H1 (cell line): ENCODE data around the gene NEFH. TPM values are rescaled to one million over a fixed set of nuclear protein-coding genes. Genes with fewer than 3 reads are reported as not detected.

Source experiments
- CTCF ChIA-PET: fragments of 300-600 bp; sonication (Branson Sonifier 250); formaldehyde crosslinking; loops from one replicate; lab custom pipeline; 2021; ENCODE audit not compliant: partially characterized antibody; lab: Charles Lee
- POLR2A ChIA-PET: fragments of 300-600 bp; sonication (Branson Sonifier 250); formaldehyde crosslinking; loops from one replicate; lab custom pipeline; 2021; ENCODE audit warnings: inconsistent platforms; ENCODE audit not compliant: partially characterized antibody; lab: Charles Lee
- DNase-seq, 2 experiments: peaks; one replicate each; pipeline versions ENCODE4 v3.0.0 to v3.0.0-alpha.2; 2010 to 2022; ENCODE audit warnings: low spot score in 2 of 2, low read depth in 1 of 2, mixed read lengths in 1 of 2
- FAIRE-seq: peaks from 2 replicates; lab custom pipeline; 2011; peaks lifted over from hg19 to GRCh38; lab: Jason Lieb, UNC
- H2AFZ ChIP-seq: 2 replicates; pipeline ENCODE4 v1.8.1; 2012; ENCODE audit warnings: low read length, inconsistent platforms
- H2AK5ac ChIP-seq: 2 replicates; pipeline ENCODE4 v1.6.1; 2013; ENCODE audit warnings: low read depth, low read length
- H2BK120ac ChIP-seq: replicated peaks from 2 replicates; pipeline ENCODE3; 2013; ENCODE audit warnings: low read depth, low read length, inconsistent platforms
- H2BK12ac ChIP-seq: 2 replicates; pipeline ENCODE4 v1.6.1; 2013; ENCODE audit warnings: low read depth, low read length
- H2BK15ac ChIP-seq: 2 replicates; pipeline ENCODE4 v1.6.1; 2013; ENCODE audit warnings: low read length
- H2BK20ac ChIP-seq: 2 replicates; pipeline ENCODE4 v1.6.1; 2013; ENCODE audit warnings: low read length
- H2BK5ac ChIP-seq: 2 replicates; pipeline ENCODE4 v1.6.1; 2013; ENCODE audit warnings: low read depth, low read length
- H3K14ac ChIP-seq: 2 replicates; pipeline ENCODE4 v1.6.1; 2013; ENCODE audit warnings: inconsistent platforms; ENCODE audit not compliant: insufficient read length
- H3K18ac ChIP-seq: 2 replicates; pipeline ENCODE4 v1.6.1; 2013; ENCODE audit warnings: low read length; ENCODE audit errors: extremely low read depth
- H3K23ac ChIP-seq: 2 replicates; pipeline ENCODE4 v1.6.1; 2013; ENCODE audit warnings: inconsistent platforms; ENCODE audit not compliant: insufficient read length
- H3K23me2 ChIP-seq: 2 replicates; pipeline ENCODE4 v1.6.1; 2013; ENCODE audit warnings: low read depth, low read length
- H3K27ac ChIP-seq: 2 replicates; pipeline ENCODE4 v1.6.1; 2011; ENCODE audit warnings: low read depth, low read length, inconsistent platforms
- H3K27me3 ChIP-seq, 4 experiments: replicated peaks in 1 of 4; 1 replicate in 1 of 4; 2 replicates in 3 of 4; pipeline versions ENCODE4 v1.6.1 to v1.8.1; 2011 to 2013; ENCODE audit warnings: low read length in 3 of 4, mild to moderate bottlenecking in 3 of 4, inconsistent platforms in 2 of 4, mixed read lengths in 2 of 4, moderate library complexity in 1 of 4; ENCODE audit not compliant: control insufficient read depth in 3 of 4, insufficient read depth in 3 of 4; ENCODE audit errors: extremely low read depth in 1 of 4
- H3K36me3 ChIP-seq, 4 experiments: 2 replicates each; pipeline versions ENCODE4 v1.6.1 to v1.8.1; 2011 to 2013; ENCODE audit warnings: mild to moderate bottlenecking in 4 of 4, low read length in 3 of 4, moderate library complexity in 2 of 4, control low read depth in 1 of 4, inconsistent platforms in 1 of 4; ENCODE audit not compliant: insufficient read depth in 4 of 4, control insufficient read depth in 2 of 4
- H3K4ac ChIP-seq: replicated peaks from 2 replicates; pipeline ENCODE3; 2013; ENCODE audit warnings: low read length, low read depth, mixed read lengths, inconsistent platforms; ENCODE audit not compliant: insufficient read length
- H3K4me1 ChIP-seq, 4 experiments: replicated peaks in 1 of 4; 1 replicate in 1 of 4; 2 replicates in 3 of 4; pipeline versions ENCODE4 v1.6.1 to v1.8.1; 2011 to 2013; ENCODE audit warnings: low read length in 3 of 4, inconsistent platforms in 2 of 4, mixed read lengths in 1 of 4; ENCODE audit not compliant: insufficient read depth in 4 of 4, control insufficient read depth in 3 of 4
- H3K4me2 ChIP-seq, 2 experiments: 2 replicates each; pipeline versions ENCODE4 v1.6.1 to v1.8.1; 2011 to 2013; ENCODE audit warnings: low read depth in 2 of 2, low read length in 2 of 2, control low read depth in 1 of 2, inconsistent platforms in 1 of 2, mild to moderate bottlenecking in 1 of 2; ENCODE audit not compliant: insufficient read depth in 1 of 2
- H3K4me3 ChIP-seq, 4 experiments: fragments of 200-600, 300-600 bp in 1 of 4; sonication (generic), shearing (Covaris generic), sonication (Bioruptor Twin) in 1 of 4; 2 replicates each; pipeline versions ENCODE4 v1.5.1 to v1.8.1; 2011 to 2016; ENCODE audit warnings: low read length in 4 of 4, low read depth in 3 of 4, control low read depth in 2 of 4, inconsistent platforms in 2 of 4, mild to moderate bottlenecking in 2 of 4, mixed read lengths in 1 of 4, moderate library complexity in 1 of 4; ENCODE audit not compliant: insufficient read depth in 2 of 4; ENCODE audit errors: extremely low read depth in 1 of 4
- H3K56ac ChIP-seq: replicated peaks from 2 replicates; pipeline ENCODE3; 2013; ENCODE audit warnings: low read depth, mild to moderate bottlenecking, mixed read lengths, low read length, inconsistent platforms; ENCODE audit not compliant: insufficient read length
- H3K79me1 ChIP-seq: 2 replicates; pipeline ENCODE4 v1.6.1; 2013; ENCODE audit warnings: low read depth, low read length, control low read depth
- H3K79me2 ChIP-seq, 2 experiments: 2 replicates each; pipeline versions ENCODE4 v1.6.1 to v1.8.1; 2012 to 2013; ENCODE audit warnings: low read length in 2 of 2, mild to moderate bottlenecking in 2 of 2, inconsistent platforms in 1 of 2; ENCODE audit not compliant: insufficient read depth in 2 of 2, control insufficient read depth in 1 of 2
- H3K9ac ChIP-seq, 4 experiments: replicated peaks in 1 of 4; 1 replicate in 1 of 4; 2 replicates in 3 of 4; pipeline versions ENCODE4 v1.6.1 to v1.8.1; 2011 to 2013; ENCODE audit warnings: low read depth in 3 of 4, low read length in 3 of 4, control low read depth in 2 of 4, mild to moderate bottlenecking in 2 of 4, moderate library complexity in 2 of 4, inconsistent platforms in 1 of 4; ENCODE audit errors: extremely low read depth in 1 of 4
- H3K9me3 ChIP-seq, 2 experiments: 2 replicates each; pipeline versions ENCODE4 v1.6.1 to v1.8.1; 2012 to 2013; ENCODE audit warnings: mild to moderate bottlenecking in 2 of 2, moderate library complexity in 2 of 2, control low read depth in 1 of 2, inconsistent platforms in 1 of 2, low read depth in 1 of 2, low read length in 1 of 2, mixed read lengths in 1 of 2; ENCODE audit not compliant: insufficient read depth in 2 of 2
- H4K20me1 ChIP-seq, 2 experiments: replicated peaks in 1 of 2; 2 replicates each; pipeline versions ENCODE3 to v1.8.1; 2011 to 2013; ENCODE audit warnings: inconsistent platforms in 2 of 2, low read length in 2 of 2, mild to moderate bottlenecking in 1 of 2; ENCODE audit not compliant: insufficient read depth in 2 of 2, control insufficient read depth in 1 of 2
- H4K5ac ChIP-seq: 2 replicates; pipeline ENCODE4 v1.6.1; 2013; ENCODE audit warnings: low read length, low read depth, mixed read lengths, inconsistent platforms; ENCODE audit not compliant: insufficient read length
- H4K8ac ChIP-seq: 2 replicates; pipeline ENCODE4 v1.8.0; 2013; ENCODE audit warnings: mild to moderate bottlenecking, moderate library complexity, low read length, inconsistent platforms; ENCODE audit not compliant: insufficient read depth; ENCODE audit errors: extremely low read depth
- H4K91ac ChIP-seq: replicated peaks from 2 replicates; pipeline ENCODE3; 2013; ENCODE audit warnings: low read length, mixed read lengths, inconsistent platforms; ENCODE audit not compliant: insufficient read length
- KDM4A ChIP-seq: IDR thresholded peaks from one replicate; pipeline ENCODE4 v1.7.1; 2012; ENCODE audit warnings: low read depth, mild to moderate bottlenecking, moderate library complexity, low read length, inconsistent platforms; ENCODE audit not compliant: severe bottlenecking
- PHF8 ChIP-seq: fragments of 200-600 bp; sonication (generic); conservative IDR thresholded peaks from 2 replicates; pipeline ENCODE4 v1.7.1; 2012; ENCODE audit warnings: low read depth, mild to moderate bottlenecking, inconsistent platforms, low read length, moderate library complexity
- WGBS, 2 experiments: shearing (Covaris generic) in 1 of 2; methylation state at CpG; one replicate each; pipeline versions ENCODE4 v1.1.6 to v1.1.7; 2013 to 2015; ENCODE audit warnings: low lambda C conversion rate in 2 of 2, mixed read lengths in 2 of 2, inconsistent platforms in 1 of 2, low coverage in 1 of 2, missing lambda C conversion rate in 1 of 2; ENCODE audit not compliant: insufficient replicate concordance in 2 of 2, insufficient coverage in 1 of 2, insufficient read length in 1 of 2; ENCODE audit errors: extremely low coverage in 1 of 2, missing lambda C conversion rate in 1 of 2; 5-methylcytosine and 5-hydroxymethylcytosine counted together
- polyA plus RNA-seq, 7 experiments: library from polyadenylated mRNA; depleted of rRNA in 3 of 7; stranded (reverse) in 5 of 7; unstranded in 2 of 7; fragments of >200 nt in 5 of 7; fragments of 200-250 nt in 2 of 7; gene quantifications; 1 replicate in 5 of 7; 2 replicates in 1 of 7; 4 replicates in 1 of 7; pipeline versions ENCODE4 v1.2.1 to v1.2.3, GENCODE V29; 2011 to 2013; ENCODE audit warnings: missing spikeins in 2 of 7, mixed read lengths in 2 of 7
- total RNA-seq: library from RNA; stranded (reverse); fragmentation: NEBNext Ultra II Directional; extraction: Animal tissue kit (Norgen Biotek cat#: 25700); gene quantifications from 2 replicates; pipeline ENCODE4 v1.2.1, GENCODE V29; 2021

Gene NEFH
- total and polyA plus RNA-seq, 2 of the 8 experiments (the other 6 are each of a cell fraction or from before 2014, with no cell fraction given): 0.57 to 2.3 TPM

DNA sequence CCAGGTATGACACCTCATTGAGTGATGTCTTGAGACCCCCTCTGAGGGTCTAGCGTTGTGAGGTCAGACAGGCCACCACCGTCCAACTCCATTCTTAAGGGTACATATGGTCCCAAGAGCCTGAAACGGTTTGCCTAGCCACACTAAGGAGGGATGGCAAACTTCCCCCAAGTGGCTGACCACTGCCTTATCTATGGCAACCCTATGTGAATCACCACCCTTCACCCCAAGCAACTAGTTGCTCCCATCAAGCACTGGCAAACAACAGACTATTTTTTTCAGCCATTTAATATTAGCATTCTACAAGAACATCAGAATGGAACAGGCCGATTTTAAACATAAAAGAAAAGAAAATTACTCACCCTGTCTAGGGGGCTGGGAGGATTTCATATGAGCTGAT, 50.7 kb downstream of the NEFH start:
- no peak overlapping the region for H3K4me3 ChIP-seq
- FAIRE-seq (no peak), DNase-seq (no peak)
- H4K91ac ChIP-seq: no peak overlapping the region
- H2BK15ac ChIP-seq: no peak overlapping the region
- no peak overlapping the region for H2BK20ac ChIP-seq
- H3K79me2 ChIP-seq: no peaks in the 10 kb centered on the region
- no peaks in the 10 kb centered on the region for H3K79me1 ChIP-seq
- H3K27ac ChIP-seq: no peak overlapping the region
- 79% methylated on average over 4 of the region's 4 CpGs; no CpG with 5 or more reads in 1 of the 2 experiments for WGBS, 2 experiments
- H4K20me1 ChIP-seq: peaks cover 2 to 5% of the 10 kb centered on the region in 2 experiments
- H2BK12ac ChIP-seq: no peak overlapping the region
- no peaks in the 10 kb centered on the region for H3K4me1 ChIP-seq
- peaks cover 12 to 71% (median 40%) of the 10 kb centered on the region in 4 experiments; a peak in 7 of 8 replicates for H3K36me3 ChIP-seq
- no peak overlapping the region for H2AK5ac ChIP-seq
- H3K14ac ChIP-seq: no peak overlapping the region
- ChIA-PET CTCF (interaction anchor here (1.3 to 2.5 kb wide), 4 partner anchors 13 to 136 kb away, joined by 3 to 14 read pairs (median 6); partner anchors contain the start of gene THOC5), POLR2A (interaction anchor here (1.0 kb wide), 1 partner anchor 82 kb away, joined by 3 read pairs; no protein-coding TSS in a partner anchor)
- no peak overlapping the region for H3K4me2 ChIP-seq
- no peak overlapping the region for H3K56ac ChIP-seq
- no peak overlapping the region for H2AFZ ChIP-seq
- no peak overlapping the region for H4K5ac ChIP-seq
- no peak overlapping the region for H3K9ac ChIP-seq
- no peak overlapping the region for H4K8ac ChIP-seq
- no peak overlapping the region for H2BK120ac ChIP-seq
- H3K9me3 ChIP-seq: no peaks in the 10 kb centered on the region
- H3K4ac ChIP-seq: no peak overlapping the region
- H3K27me3 ChIP-seq: no peaks in the 10 kb centered on the region
- H3K18ac ChIP-seq: no peak overlapping the region
- no peak overlapping the region for H2BK5ac ChIP-seq
- H3K23ac ChIP-seq: no peak overlapping the region
- H3K23me2 ChIP-seq: no peaks in the 10 kb centered on the region
- TF ChIP-seq KDM4A: no peak
- no peak for TF ChIP-seq PHF8
